Frontal cortex (tissue), 4 donors: ENCODE measurements around the gene MARCO. TPM values are rescaled to one million over a fixed set of nuclear protein-coding genes. Genes with fewer than 3 reads are reported as not detected.

Source experiments
- DNase-seq, 2 donors: peaks; one replicate each; pipeline ENCODE4 v3.0.0; 2012; ENCODE audit warnings: low spot score in 2 of 2
- FAIRE-seq: peaks from 2 replicates; lab custom pipeline; 2012; peaks lifted over from hg19 to GRCh38; lab: Jason Lieb, UNC
- total RNA-seq: library from RNA; depleted of rRNA; stranded (reverse); fragments of >200 nt; gene quantifications from one replicate; pipeline ENCODE4 v1.2.3, GENCODE V29; 2014
- donor health status: control.
- donor health status: control.
- donor health status: control.

Gene MARCO, protein sequence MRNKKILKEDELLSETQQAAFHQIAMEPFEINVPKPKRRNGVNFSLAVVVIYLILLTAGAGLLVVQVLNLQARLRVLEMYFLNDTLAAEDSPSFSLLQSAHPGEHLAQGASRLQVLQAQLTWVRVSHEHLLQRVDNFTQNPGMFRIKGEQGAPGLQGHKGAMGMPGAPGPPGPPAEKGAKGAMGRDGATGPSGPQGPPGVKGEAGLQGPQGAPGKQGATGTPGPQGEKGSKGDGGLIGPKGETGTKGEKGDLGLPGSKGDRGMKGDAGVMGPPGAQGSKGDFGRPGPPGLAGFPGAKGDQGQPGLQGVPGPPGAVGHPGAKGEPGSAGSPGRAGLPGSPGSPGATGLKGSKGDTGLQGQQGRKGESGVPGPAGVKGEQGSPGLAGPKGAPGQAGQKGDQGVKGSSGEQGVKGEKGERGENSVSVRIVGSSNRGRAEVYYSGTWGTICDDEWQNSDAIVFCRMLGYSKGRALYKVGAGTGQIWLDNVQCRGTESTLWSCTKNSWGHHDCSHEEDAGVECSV
- total RNA-seq = under 0.01 TPM

DNA sequence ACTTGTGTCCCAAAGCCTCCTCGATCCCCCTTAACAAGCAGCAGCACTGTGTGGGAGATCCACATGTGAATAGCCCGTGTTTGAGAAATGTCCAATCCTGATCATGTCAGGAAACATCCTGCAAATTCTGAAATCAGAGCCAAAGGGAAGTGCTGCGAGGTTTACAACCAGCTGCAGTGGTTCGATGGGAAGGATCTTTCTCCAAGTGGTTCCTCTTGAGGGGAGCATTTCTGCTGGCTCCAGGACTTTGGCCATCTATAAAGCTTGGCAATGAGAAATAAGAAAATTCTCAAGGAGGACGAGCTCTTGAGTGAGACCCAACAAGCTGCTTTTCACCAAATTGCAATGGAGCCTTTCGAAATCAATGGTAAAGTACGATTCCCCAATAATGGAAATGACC is at the start of gene MARCO:
Gene MARCO (plus strand): TSS at position 164 of the 400 bp plus-strand sequence. CDS start 107 bp downstream, at position 271.
- DNase-seq = no peak
- no peak for FAIRE-seq

DNA sequence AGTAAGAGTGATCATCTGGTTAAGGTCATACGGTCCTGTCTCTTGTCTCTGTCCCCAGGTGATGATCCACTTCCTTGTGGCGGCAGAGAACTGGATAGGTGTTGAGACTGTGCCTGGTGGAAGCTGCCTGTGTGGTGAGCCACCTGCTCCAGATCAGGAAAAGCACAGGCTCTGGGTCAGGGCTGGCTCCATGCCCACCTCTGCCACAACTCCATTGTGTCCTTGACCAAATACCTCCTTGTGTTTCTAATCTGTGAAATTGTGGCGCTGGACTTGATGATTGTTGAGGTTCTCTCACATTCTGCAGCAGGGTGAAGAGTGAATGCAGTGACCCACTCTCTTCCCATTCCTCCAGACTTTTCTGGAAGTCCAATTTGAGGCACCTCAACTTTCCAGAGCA is 48.9 kb upstream of the MARCO start:
- DNase-seq = no peak
- no peak for FAIRE-seq

DNA sequence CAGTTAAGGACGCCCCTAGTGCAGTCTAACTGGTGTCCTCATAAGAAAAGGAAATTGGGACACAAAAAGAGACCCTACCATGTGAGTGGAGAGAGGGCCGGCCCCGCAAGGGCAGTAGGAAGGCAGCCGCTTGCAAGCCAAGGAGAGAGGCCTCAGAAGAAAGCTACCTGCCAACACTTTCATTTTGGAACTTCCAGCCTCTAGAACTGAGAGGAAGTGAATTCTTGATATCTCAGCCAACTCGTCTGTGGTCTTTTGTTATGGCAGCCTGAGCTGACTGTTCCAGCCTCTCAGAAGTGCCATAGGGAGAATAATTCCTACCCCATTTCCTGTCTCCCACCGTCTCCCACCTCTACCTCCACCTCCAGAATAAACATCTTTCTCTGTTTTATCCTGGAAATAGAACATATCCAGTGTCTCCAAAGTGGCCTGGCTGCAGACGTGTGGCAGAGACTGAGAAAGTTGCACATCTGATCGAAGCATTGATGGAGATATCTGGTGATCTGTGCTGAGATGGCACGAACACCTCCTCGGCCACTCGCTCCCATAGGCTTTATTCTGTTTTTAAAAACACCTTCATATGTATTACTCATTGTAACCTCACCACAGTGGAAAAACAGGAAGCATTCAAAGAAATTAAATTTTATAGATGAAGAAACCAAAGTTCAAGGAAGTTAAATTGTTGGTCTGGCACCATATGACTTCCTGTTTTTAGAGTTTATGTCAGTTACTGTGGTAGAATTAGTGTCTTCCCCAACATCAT is 39.5 kb upstream of the MARCO start:
- FAIRE-seq = no peak
- DNase-seq = no peak

DNA sequence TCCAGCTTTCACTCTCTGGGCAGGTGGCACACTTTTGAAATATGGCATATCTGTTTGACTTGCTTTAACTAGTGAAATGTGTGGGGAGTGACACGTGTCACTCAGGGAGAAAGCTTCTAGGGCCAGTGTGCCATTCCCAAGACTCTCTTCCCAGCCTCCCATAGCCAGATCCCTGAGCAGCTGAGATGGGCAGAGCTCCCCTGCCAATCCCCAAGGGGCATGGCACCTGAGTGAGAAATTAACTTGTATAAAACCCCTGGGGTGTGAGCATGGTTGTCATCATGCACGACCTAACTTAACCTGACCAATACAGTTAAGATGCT is 39.0 kb upstream of the MARCO start:
- DNase-seq = no peak
- FAIRE-seq = no peak

DNA sequence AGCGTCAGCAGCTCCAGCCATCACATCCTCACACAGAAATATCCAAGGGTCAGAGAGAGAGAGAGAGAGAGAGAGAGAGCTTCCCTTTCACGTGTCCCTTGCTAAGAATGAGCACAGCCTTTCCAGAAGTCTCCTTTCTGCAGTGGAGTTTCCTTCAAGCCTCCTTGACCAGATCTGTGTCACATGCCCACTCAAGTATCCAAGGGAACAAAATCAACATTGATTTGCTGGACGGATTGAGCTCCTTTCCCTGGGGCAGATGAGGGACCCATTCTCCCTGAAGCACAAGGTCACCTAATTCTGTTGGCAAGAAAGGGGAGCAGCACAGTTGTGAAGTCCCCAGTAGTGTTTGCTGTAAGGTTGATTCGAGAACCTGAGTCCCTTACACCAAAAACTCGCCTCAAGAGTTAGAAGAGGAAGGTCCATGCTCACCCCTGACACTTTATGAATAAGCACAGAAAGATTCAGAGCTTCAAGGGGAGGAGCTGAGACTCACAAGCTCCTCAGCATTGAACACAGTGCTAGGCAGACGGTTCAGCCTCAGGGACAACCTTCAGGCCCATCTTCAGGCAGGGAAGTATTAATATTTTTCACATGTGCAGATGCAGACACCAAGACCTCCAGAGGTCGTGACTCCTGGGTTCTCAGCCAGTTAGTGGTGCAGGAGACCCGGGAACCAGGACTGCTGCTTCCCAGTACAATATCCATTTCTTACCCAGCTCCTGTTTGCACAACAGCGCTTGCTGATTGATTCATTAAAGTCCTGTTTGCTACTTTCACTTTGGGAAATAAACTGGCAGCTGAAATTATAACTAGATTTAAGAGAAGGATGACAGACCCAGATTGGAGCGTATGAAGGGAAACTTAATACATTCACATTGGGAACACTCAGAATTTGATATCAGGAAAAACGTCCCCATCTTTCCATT is 38.2 kb upstream of the MARCO start:
- no peak for DNase-seq
- no peak for FAIRE-seq

DNA sequence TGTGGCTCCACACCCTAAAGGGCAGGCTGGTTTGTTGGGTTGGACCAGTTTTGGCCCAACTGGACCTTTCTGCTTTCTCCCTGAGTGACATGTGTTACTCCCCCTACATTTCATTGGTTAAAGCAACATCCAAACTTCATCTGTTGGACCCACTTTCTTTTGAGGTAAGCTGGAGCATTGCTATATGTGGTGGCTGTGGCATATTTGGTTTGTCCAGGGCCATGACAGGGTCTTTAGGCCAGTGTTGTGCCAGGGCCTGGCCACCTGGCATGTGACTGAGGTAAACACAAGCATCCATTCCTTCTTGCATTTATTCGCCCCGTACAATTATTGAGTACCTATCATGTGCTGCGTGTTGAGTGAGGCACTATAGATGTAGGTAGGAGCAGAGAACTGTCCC is 36.8 kb upstream of the MARCO start:
- no peak for DNase-seq
- FAIRE-seq = no peak

DNA sequence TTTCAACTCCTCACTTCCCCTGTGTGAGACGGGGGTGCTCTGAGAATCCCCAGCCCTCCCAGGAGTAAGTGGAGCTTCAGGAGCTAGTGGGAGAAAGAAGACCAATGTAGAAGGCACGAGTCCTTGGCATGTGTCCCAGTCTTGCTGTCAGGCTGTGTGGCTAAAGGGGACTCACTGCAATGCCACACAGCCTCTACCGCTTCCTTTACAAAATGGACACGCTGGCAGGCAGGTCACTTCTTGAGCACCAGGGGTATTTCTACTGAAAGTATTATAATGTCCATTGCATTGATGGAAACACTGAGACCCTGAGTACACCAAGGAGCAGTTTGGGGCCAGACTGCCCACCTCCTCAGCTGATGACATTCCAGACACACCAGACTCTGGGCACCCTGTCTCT is 35.8 kb upstream of the MARCO start:
- DNase-seq (no peak), FAIRE-seq (no peak)

DNA sequence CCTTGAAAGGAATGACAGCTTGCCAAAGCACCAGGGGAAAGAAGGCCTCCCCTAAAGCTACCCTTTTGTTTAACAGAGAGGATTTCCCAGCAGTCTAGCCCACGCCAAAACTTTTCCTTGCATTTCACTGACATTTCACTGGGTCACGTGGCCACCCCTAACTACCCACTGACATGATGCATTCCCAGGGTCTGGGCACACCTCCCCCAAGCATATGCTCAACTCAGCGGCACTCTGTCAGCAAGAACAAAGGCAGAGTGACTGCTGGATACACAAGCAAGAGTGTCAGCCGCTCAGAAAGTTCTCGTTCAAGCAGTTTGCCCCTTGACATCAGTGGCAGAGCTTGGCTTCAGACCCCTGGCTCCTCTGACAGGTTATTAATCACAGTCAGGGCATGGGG is 34.2 kb upstream of the MARCO start:
- FAIRE-seq (no peak), DNase-seq (no peak)

DNA sequence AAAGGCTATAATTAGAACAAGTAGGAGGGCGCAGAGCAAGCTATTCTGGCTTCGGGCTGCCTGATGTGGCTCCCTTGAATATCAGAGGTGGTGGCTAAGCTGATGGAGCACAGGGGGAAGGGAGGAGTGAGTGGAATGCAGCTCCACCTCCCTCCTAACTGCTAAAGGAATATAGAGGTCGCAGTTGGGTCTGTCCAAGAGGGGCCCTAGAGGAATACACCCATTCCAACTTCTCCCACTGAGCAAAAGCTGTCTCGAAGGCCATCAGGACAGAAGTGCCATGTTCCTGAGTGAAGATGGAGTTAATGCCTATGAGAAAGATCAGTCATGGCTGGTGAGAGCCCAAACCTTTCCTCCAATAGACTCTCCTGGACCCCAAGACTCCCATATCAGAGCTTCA is 32.8 kb upstream of the MARCO start:
- DNase-seq (no peak), FAIRE-seq (no peak)

DNA sequence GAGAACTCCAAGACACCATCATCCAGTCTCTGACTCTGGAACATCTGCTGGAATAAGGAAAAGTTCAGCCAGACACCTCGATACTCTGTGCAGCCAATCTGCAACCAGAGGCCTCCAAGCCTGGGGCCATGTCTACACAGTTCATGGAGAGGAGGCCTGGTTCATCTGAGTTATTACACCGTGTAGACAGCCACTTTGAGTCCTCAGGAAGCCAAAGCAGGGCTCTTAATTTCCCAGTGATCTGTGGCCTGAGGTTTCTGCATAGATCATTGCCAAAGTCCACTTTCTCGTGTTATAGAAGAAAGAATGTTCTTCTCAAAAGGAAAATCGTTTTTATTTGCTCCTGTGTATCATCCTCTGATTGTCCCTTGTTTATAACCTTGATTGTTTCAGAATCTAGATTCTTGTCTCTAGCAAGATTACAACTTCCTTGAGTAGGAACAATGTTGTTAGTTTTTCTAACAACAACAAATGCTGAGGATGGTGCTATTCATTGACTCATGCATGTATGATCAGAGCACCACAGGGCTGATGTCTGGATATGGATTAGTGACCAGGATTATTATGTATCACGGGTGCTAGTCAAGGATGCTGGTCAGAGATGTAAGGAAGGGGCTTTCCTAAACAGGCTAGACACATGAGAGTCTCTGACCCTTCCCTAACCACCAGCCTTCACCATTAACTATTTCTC is 30.7 kb upstream of the MARCO start:
- DNase-seq (no peak), FAIRE-seq (no peak)

DNA sequence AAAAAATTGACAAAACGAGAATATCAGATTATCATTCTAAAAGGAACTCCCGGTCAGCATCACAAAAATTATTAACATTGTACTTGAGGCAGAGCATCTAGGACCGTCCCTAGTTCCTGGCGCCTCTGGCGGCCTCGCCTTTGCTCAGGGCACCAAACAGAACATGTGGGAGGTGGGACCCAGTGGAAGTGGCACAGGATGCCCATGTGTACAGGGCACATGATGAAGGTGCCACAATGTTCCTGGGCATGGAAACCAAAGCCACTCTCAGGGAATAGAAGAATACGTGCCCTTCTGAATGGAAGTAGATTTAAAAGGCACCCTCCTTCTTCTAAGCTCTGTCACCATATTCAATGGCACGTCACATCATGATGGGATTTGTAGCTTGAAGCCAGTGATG is 30.1 kb upstream of the MARCO start:
- no peak for DNase-seq
- FAIRE-seq = no peak

DNA sequence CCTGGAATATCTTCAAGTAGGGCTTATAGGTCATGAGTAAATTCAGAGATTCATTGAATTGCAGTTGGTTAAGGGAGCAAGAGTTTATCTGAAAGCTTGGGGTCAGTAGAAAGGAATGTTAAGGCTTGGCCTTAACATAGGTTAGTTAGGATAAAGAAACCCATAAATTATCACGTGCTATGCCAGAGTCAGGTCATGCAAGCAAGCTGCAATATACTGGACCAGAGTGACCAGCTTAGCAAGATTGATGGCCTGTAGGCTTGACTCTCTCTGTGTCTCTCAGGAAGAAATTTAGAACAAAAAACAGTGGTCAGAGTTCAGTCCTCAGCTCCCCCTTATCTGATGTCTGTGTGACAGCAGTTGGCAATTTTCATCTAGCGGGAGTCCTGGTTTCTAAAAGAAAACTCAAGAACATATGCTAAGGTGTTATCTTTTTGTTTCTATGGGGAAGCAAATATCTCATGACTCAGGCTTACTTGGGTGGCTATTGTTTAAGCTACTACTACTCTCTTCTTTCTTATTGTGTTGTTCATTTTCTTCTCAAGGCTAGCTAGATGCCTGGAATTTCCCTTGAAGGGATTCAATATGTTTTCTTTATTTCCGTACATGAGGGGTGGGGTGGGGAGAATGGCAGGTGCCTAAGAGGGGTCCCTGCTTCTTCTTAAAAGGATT is 28.7 kb upstream of the MARCO start:
- no peak for DNase-seq
- no peak for FAIRE-seq

DNA sequence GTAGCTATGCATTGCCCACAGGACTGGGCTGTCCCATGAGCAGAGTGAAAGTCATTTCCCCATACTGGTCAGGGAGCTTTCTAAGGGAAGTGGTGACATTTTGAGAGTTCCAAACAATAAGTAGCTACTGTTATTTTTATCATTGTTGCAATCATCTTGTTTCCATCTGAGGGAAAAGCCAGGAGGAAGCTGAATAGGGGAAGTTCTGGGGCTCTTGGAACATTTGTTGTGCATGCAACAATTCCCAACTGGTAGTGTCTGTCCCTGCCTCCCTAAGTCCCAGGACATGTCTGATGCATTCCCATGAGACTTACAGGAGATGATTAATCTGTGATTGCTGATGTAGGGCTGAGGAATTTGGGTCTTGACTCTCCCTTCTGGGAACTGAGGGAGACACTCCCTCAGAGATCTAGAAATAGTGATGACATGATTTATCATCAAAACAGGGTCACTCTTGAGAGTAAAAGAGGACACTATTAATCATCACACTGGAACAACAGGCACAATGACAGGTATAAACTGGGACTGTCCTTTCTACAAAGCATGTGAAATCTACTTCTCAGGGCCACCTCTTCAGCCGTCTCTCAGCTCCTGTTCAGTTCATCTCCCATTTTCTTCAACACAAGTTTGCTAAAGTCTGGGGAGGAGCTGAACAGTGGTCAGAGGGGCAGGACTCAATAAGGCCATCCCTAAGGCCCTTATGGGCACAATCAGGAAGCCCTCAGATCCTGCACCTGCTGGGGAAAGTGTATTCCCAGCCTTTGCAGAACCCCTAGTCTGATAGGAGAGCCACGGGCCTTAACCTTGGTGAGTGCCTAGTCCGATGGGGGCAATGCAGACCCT is 28.0 kb upstream of the MARCO start:
- DNase-seq (no peak), FAIRE-seq (no peak)

DNA sequence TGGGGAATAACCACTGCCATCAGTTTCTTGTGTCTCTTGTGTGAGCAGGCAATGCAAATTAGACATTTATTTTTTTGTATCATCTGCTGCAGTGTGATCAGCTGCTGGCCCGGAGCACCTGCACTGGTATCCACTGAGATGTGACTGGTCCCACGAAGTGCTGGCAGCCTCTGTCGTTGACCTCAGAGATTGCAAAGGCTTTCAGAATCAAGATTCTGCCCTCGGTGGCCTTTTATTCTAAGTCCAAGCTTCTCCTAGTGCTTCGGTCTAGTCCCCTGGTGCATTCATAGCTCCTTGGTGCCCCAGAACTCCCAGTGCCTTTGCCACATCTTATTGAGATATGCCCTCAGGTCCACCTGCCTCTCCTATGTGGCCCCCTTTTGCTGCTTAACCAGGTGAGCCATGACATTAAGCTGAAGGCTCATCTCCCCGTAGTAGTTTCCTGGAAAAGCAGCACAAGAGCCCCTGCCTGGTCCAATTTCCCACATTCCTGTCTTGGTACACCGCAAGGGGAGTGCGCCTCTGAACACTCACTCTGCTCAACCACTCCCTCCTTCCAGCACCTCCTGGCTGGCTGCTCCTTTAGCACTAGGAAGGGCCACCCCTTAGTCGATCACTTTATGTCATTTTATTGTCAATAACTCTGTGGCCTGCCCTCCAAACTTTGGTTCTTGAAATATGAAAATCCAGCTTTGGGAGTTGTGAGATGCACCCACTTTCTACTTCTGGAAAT is 27.1 kb upstream of the MARCO start:
- no peak for FAIRE-seq
- no peak for DNase-seq

DNA sequence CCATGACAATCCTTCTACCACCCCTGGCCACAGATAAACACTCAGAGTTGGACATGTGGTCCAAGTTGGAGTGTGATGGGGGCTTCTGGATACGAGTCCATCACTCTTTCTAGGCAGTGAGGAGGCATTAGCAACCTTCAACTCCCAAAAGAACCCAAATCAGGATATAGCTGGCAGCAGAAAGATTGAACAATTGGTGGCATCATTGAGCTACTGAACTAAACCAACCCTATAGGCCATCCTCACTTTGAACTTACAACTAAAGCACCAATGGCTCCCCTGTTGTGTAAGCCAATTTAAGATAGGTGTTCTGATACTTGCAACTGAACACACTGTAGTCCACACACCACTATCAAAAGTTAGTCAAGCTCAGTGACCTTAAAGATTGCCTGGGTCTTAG is 24.0 kb upstream of the MARCO start:
- DNase-seq (no peak), FAIRE-seq (no peak)

DNA sequence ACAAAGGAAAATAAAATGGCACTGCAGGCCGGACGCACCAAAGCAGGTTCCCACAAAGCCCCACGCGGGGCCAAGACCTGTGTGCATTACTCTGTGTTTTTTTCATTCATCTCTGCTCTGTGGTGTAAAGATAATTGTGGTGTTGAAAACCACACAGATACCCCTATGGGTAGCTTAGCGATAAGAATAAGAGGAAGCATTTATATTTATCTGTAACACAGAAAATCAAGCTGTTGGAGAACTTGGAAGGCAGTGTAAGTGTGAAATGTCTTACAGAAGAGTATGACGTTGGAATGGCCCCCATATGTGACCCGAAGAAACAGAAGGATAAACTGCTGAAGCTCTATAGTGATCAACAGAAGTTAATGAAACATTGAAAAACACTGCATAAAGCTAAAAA is 20.3 kb upstream of the MARCO start:
- FAIRE-seq (no peak), DNase-seq (no peak)

DNA sequence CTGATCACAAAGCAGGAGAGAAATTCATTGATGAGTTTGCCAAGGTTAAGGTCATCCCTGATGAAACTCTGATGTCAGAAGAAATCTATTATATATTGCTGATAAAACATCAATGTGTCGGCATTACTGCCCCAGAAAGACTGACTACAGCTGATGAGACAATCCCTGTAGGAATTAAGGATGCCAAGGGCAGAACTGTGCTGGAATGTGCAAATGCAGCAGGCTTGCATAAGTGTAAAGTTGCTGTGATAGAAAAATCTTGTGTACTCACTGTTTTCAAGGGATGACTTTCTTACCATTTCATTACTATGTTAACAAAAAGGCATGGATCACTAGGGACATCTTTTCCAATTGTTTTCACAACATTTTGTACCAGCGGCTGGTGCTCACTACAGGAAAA is 19.7 kb upstream of the MARCO start:
- no peak for FAIRE-seq

DNA sequence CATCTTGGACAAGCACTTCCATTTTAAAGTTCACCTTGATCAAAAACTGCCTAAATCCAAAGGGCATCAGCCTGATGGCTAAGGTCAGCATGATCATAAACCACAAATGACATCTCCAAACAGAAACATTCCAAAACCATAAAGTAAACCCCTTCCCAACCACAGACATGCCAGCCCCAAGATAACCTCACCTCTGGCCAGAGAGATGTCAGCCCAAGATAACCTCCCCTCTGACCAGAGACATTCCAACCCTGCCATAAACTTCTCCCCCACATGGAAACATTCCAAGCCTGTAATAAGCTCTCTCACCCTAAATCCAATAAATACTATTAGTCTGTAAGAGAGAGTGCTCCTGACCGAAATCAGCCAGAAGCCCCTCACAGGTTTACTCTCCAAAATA is 18.6 kb upstream of the MARCO start:
- FAIRE-seq (no peak), DNase-seq (no peak)

More for the DNA sequence above, 19.7 kb upstream of the MARCO start:
- DNase-seq = no peak
